ENCODE results near the gene ZNF804B. TPM values are rescaled to one million over a fixed set of nuclear protein-coding genes. Genes with fewer than 3 reads are reported as not detected.

The ZNF804B gene
- total and polyA plus RNA-seq, 2 of the 4 experiments (the other 2 are of a cell fraction), result not detected

DNA sequence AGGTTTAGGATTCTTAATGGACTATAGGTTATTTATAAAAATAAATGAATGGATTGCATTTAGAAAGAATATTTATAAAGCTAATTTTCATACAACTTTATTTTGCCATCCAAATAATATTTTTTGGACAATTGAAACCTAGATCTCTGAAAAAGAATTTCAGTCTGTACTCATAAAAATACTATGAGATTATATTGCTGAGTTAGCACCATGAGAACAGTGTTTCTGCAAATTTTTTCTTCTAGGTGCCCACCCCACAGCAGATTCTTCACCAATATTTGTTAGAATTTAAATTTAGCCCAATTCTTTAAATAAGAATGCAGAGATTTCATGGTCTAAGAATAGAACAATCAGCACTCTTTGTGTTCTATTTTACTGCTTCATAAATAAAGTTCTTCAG, 121.6 kb downstream of the ZNF804B start:
- no peak for ATAC-seq (ENCODE audit: low read depth)
- intact Hi-C loops (cut with micrococcal nuclease), result no loop called here
- in situ Hi-C loops (cut with MboI; ENCODE audit: low sequenced_read_pairs), result no loop called here
- TF ChIP-seq RAD21 (IDR thresholded peaks at IDR 0.05; ENCODE audit: low read length) (no peak), MAFK (IDR thresholded peaks at IDR 0.05; ENCODE audit: low read depth, low read length) (peak; percentile 36; the same call in 1 of the 2 replicates), MXI1 (IDR thresholded peaks at IDR 0.05; ENCODE audit: borderline replicate concordance, low read depth, low read length) (no peak), SMC3 (IDR thresholded peaks at IDR 0.05; ENCODE audit: low read depth, low read length) (no peak)
- Histone ChIP-seq H3K9me1 (ENCODE audit: insufficient read depth, low read length) (no peaks in the 10 kb centered on the region), H2BK20ac (ENCODE audit: low read depth, low read length) (no peak overlapping the region), H3K79me1 (ENCODE audit: low read depth in 1 of 2, low read length in 2 of 2) (no peaks in the 10 kb centered on the region), H4K91ac (ENCODE audit: insufficient read depth, low read depth, low read length) (no peak overlapping the region), H4K20me1 (ENCODE audit: insufficient read depth, low read length) (no peaks in the 10 kb centered on the region), H3K23ac (ENCODE audit: low read depth, low read length) (no peak overlapping the region), H4K8ac (ENCODE audit: low read depth in 2 of 2, low read length in 2 of 2) (no peak overlapping the region), H3K27ac (ENCODE audit: insufficient read depth, low read length) (no peak overlapping the region), H3K18ac (ENCODE audit: low read depth, low read length) (no peak overlapping the region), H3K4me3 (ENCODE audit: insufficient read depth, low read depth, low read length) (no peak overlapping the region), H2BK5ac (ENCODE audit: low read depth, low read length, poor library complexity, severe bottlenecking) (no peak overlapping the region), H3K9me3 (ENCODE audit: control insufficient read depth, insufficient read depth, low read length) (peaks cover 3% of the 10 kb centered on the region), H3K36me3 (ENCODE audit: control insufficient read depth, insufficient read depth, low read length) (no peaks in the 10 kb centered on the region), H3K4me2 (ENCODE audit: low read depth, low read length) (no peak overlapping the region), H3K14ac (replicated peaks; ENCODE audit: low read depth, low read length) (no peak overlapping the region), H2BK15ac (ENCODE audit: low read depth, low read length) (no peak overlapping the region), H2AK9ac (replicated peaks; ENCODE audit: low read depth, low read length, poor library complexity) (no peak overlapping the region), H2AFZ (replicated peaks; ENCODE audit: low read length, poor library complexity) (no peak overlapping the region), H4K5ac (ENCODE audit: low read depth, low read length) (no peak overlapping the region), H3K9ac (ENCODE audit: low read depth, low read length) (no peak overlapping the region), H2AK5ac (ENCODE audit: low read depth, low read length) (no peak overlapping the region), H3K4me1 (ENCODE audit: control insufficient read depth, insufficient read depth, low read length) (no peaks in the 10 kb centered on the region), H3K27me3 (ENCODE audit: control insufficient read depth, insufficient read depth, low read length) (no peaks in the 10 kb centered on the region), H2BK120ac (ENCODE audit: low read depth, low read length) (no peak overlapping the region), H3K4ac (ENCODE audit: low read depth, low read length) (no peak overlapping the region), H3K56ac (ENCODE audit: extremely low read depth, insufficient read depth, low read length) (no peak overlapping the region)
- ChIA-PET POLR2A (ENCODE audit: unreplicated experiment) (no interaction called here), CTCF (no interaction called here)
- no peak for DNase-seq
- dilution Hi-C loops (cut with HindIII; ENCODE audit: low sequenced_read_pairs, unreplicated experiment), result no loop called here
- BruUV-seq (replicated peaks), result no TSS peak
